ENCODE data around the gene CD44. TPM values are rescaled to one million over a fixed set of nuclear protein-coding genes. Genes with fewer than 3 reads are reported as not detected.

Gene CD44
- polyA plus RNA-seq, 1 donor from 2014 or later, result 0.77 TPM

DNA sequence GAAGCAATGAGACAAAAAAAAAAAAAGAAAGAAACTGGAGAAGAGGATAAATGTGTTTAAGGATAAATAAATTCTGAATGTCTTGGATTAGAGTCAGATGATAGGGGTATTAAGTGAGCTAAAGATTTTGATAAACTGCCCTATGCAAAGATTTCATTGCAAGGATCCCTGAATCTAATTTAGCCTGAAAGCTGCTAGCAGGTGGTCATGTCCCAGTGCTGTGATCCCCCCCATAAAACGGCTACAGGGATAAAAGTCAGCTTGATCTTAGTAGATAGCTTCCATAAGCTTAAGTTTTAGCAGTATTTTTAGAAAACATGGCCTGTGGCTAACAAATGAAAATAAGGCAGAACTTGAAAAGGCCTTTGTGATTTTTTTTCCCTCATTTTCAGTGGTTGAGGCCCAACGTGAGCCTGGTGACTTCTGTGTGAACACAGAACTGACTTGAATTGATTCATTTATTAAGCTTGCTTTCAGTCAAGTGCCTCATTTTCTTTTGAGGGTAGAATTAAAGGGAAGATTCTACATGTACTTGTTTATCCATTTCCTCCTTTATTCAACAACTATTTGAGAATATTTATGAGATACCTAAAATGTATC, 44.5 kb downstream of the CD44 start:
- H3K4me3 ChIP-seq (ENCODE audit: low read length), result no peak overlapping the region
- H3K79me2 ChIP-seq (replicated peaks; ENCODE audit: insufficient read depth, low read length), result no peaks in the 10 kb centered on the region
- H3K9ac ChIP-seq (ENCODE audit: low read length), result no peak overlapping the region

DNA sequence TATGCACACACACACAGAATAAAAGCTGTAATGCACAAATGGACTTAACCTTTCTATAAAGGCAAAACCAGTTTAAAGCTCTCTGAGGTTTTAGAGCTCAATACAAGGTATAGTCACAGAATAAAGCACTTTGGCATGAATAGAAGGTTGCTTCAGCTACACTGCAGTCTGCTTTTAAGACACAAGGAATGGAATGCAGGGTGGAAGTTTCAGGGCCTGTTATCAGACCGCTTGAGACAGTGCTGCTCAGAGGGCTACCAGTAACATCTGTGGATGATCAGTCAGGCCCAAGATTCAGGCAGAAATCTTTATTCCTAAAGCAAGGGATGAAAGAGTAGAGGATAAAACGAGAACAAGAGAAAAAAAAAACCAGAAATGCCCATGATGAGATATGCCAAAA, 46.7 kb downstream of the CD44 start:
- H3K27me3 ChIP-seq (ENCODE audit: insufficient read depth, low read depth, low read length), result no peaks in the 10 kb centered on the region
- no peak overlapping the region for H3K9ac ChIP-seq (ENCODE audit: low read length)
- H3K27ac ChIP-seq (ENCODE audit: low read length), result no peak overlapping the region
- no peak overlapping the region for H3K4me2 ChIP-seq (ENCODE audit: low read length)
- H3K9me3 ChIP-seq (ENCODE audit: low read length), result no peaks in the 10 kb centered on the region
- H3K79me2 ChIP-seq (replicated peaks; ENCODE audit: insufficient read depth, low read length), result no peaks in the 10 kb centered on the region
- H3K4me3 ChIP-seq (ENCODE audit: low read length), result no peak overlapping the region
- no peaks in the 10 kb centered on the region for H3K36me3 ChIP-seq (ENCODE audit: insufficient read depth, low read length)
- TF ChIP-seq EP300 (conservative IDR thresholded peaks at IDR 0.05; ENCODE audit: poor library complexity, severe bottlenecking) (no peak), TAF1 (IDR thresholded peaks at IDR 0.05; ENCODE audit: low read depth) (no peak), MXI1 (conservative IDR thresholded peaks at IDR 0.05; ENCODE audit: poor library complexity, severe bottlenecking) (no peak), POLR2AphosphoS5 (IDR thresholded peaks at IDR 0.05) (no peak), SMC3 (conservative IDR thresholded peaks at IDR 0.05; ENCODE audit: poor library complexity) (no peak), EZH2 (IDR thresholded peaks at IDR 0.05; ENCODE audit: borderline replicate concordance, insufficient read depth, low read length, poor library complexity, severe bottlenecking) (no peak), RAD21 (conservative IDR thresholded peaks at IDR 0.05) (no peak)
- TF ChIP-seq, protein P1, sequence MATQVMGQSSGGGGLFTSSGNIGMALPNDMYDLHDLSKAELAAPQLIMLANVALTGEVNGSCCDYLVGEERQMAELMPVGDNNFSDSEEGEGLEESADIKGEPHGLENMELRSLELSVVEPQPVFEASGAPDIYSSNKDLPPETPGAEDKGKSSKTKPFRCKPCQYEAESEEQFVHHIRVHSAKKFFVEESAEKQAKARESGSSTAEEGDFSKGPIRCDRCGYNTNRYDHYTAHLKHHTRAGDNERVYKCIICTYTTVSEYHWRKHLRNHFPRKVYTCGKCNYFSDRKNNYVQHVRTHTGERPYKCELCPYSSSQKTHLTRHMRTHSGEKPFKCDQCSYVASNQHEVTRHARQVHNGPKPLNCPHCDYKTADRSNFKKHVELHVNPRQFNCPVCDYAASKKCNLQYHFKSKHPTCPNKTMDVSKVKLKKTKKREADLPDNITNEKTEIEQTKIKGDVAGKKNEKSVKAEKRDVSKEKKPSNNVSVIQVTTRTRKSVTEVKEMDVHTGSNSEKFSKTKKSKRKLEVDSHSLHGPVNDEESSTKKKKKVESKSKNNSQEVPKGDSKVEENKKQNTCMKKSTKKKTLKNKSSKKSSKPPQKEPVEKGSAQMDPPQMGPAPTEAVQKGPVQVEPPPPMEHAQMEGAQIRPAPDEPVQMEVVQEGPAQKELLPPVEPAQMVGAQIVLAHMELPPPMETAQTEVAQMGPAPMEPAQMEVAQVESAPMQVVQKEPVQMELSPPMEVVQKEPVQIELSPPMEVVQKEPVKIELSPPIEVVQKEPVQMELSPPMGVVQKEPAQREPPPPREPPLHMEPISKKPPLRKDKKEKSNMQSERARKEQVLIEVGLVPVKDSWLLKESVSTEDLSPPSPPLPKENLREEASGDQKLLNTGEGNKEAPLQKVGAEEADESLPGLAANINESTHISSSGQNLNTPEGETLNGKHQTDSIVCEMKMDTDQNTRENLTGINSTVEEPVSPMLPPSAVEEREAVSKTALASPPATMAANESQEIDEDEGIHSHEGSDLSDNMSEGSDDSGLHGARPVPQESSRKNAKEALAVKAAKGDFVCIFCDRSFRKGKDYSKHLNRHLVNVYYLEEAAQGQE (IDR thresholded peaks at IDR 0.05; ENCODE audit: borderline replicate concordance), result no peak
- TF ChIP-seq, protein P2, sequence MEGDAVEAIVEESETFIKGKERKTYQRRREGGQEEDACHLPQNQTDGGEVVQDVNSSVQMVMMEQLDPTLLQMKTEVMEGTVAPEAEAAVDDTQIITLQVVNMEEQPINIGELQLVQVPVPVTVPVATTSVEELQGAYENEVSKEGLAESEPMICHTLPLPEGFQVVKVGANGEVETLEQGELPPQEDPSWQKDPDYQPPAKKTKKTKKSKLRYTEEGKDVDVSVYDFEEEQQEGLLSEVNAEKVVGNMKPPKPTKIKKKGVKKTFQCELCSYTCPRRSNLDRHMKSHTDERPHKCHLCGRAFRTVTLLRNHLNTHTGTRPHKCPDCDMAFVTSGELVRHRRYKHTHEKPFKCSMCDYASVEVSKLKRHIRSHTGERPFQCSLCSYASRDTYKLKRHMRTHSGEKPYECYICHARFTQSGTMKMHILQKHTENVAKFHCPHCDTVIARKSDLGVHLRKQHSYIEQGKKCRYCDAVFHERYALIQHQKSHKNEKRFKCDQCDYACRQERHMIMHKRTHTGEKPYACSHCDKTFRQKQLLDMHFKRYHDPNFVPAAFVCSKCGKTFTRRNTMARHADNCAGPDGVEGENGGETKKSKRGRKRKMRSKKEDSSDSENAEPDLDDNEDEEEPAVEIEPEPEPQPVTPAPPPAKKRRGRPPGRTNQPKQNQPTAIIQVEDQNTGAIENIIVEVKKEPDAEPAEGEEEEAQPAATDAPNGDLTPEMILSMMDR (IDR thresholded peaks at IDR 0.05; ENCODE audit: poor library complexity, severe bottlenecking), result no peak
- no peaks in the 10 kb centered on the region for H4K20me1 ChIP-seq (ENCODE audit: insufficient read depth)
- H2AFZ ChIP-seq (ENCODE audit: low read depth, low read length), result no peak overlapping the region
- no peaks in the 10 kb centered on the region for H3F3A ChIP-seq (ENCODE audit: insufficient read depth, low read length, poor library complexity, severe bottlenecking)
- H3K9me2 ChIP-seq (ENCODE audit: insufficient read depth, low read length), result no peaks in the 10 kb centered on the region

More for the DNA sequence above, 44.5 kb downstream of the CD44 start:
- Histone ChIP-seq H3K9me3 (ENCODE audit: low read length) (no peaks in the 10 kb centered on the region), H3K27me3 (ENCODE audit: insufficient read depth, low read depth, low read length) (no peaks in the 10 kb centered on the region), H4K20me1 (ENCODE audit: insufficient read depth) (no peaks in the 10 kb centered on the region), H3K36me3 (ENCODE audit: insufficient read depth, low read length) (no peaks in the 10 kb centered on the region), H3K9me2 (ENCODE audit: insufficient read depth, low read length) (no peaks in the 10 kb centered on the region), H2AFZ (ENCODE audit: low read depth, low read length) (no peak overlapping the region), H3K4me2 (ENCODE audit: low read length) (no peak overlapping the region), H3K27ac (ENCODE audit: low read length) (no peak overlapping the region), H3F3A (ENCODE audit: insufficient read depth, low read length, poor library complexity, severe bottlenecking) (no peaks in the 10 kb centered on the region)
- TF ChIP-seq EZH2 (IDR thresholded peaks at IDR 0.05; ENCODE audit: borderline replicate concordance, insufficient read depth, low read length, poor library complexity, severe bottlenecking) (no peak), SMC3 (conservative IDR thresholded peaks at IDR 0.05; ENCODE audit: poor library complexity) (no peak), POLR2AphosphoS5 (IDR thresholded peaks at IDR 0.05) (no peak), EP300 (conservative IDR thresholded peaks at IDR 0.05; ENCODE audit: poor library complexity, severe bottlenecking) (no peak), RAD21 (conservative IDR thresholded peaks at IDR 0.05) (no peak)
- TF ChIP-seq, protein P1 (IDR thresholded peaks at IDR 0.05; ENCODE audit: borderline replicate concordance), result no peak
